ENCODE data around the gene CRYBA4.

DNA sequence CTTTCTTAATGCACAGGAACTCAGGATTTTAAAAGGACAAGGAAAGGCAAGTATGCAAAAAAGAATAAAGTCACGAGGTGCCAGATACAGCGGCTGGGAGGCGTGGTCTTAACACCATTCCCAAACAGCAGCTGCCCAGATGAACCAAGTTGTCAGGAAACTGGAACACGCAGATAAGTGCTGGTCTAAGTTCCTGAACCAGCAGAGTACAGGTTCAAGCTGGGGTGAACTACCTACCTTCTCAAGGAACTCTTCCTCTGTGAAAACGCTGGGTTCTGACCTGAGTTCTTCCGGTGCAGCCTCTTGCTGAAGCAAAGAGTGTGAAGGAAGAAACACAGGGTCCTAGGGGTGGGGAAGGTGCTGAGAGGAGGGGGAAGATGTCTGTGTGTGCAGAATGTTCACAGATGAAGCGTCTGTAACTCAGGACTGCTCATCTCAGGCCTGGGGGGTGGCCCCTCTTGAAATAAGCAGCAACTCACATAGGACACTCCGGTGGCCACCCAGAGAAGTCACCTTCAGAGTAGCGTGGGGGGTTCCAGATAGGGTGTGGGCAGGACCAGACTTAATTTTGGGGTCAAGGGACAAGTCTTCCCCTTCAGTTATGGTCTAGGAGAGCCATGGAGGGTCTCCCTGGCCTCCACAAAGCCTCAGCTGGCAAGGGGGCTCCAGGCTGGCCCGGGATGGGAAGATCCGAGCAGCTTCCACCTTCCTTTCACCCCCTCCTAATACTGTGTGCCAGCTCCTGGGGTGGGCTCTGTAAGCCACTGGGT, 35.0 kb upstream of the CRYBA4 start:
- TF ChIP-seq YY1 (IDR thresholded peaks at IDR 0.05; ENCODE audit: low read depth, low read length) (no peak), CTCF (IDR thresholded peaks at IDR 0.05 in 2 of 3, conservative IDR thresholded peaks at IDR 0.05 in 1 of 3; ENCODE audit: control insufficient read depth in 2 of 3, extremely low read depth in 1 of 3, insufficient read depth in 1 of 3, low read depth in 3 of 3, low read length in 3 of 3) (no peak), POLR2A (IDR thresholded peaks at IDR 0.05; ENCODE audit: low read depth, low read length) (no peak), ZNF274 (IDR thresholded peaks at IDR 0.05; ENCODE audit: insufficient read depth, insufficient read length) (no peak), EED (IDR thresholded peaks at IDR 0.05; ENCODE audit: low read depth) (no peak), TAF1 (IDR thresholded peaks at IDR 0.05; ENCODE audit: borderline replicate concordance, low read depth, low read length) (no peak), MEF2A (IDR thresholded peaks at IDR 0.05; ENCODE audit: insufficient read depth, low read depth, low read length) (no peak), SPI1 (IDR thresholded peaks at IDR 0.05; ENCODE audit: borderline replicate concordance, insufficient read depth, low read depth, low read length) (no peak), BACH1 (IDR thresholded peaks at IDR 0.05; ENCODE audit: borderline replicate concordance) (no peak), EP300 (IDR thresholded peaks at IDR 0.05; ENCODE audit: borderline replicate concordance in 1 of 2, control insufficient read depth in 1 of 2, low read depth in 2 of 2, low read length in 2 of 2) (no peak), EZH2 (IDR thresholded peaks at IDR 0.05; ENCODE audit: borderline replicate concordance, control insufficient read depth, low read depth, low read length) (no peak)
- TF ChIP-seq, protein P1, sequence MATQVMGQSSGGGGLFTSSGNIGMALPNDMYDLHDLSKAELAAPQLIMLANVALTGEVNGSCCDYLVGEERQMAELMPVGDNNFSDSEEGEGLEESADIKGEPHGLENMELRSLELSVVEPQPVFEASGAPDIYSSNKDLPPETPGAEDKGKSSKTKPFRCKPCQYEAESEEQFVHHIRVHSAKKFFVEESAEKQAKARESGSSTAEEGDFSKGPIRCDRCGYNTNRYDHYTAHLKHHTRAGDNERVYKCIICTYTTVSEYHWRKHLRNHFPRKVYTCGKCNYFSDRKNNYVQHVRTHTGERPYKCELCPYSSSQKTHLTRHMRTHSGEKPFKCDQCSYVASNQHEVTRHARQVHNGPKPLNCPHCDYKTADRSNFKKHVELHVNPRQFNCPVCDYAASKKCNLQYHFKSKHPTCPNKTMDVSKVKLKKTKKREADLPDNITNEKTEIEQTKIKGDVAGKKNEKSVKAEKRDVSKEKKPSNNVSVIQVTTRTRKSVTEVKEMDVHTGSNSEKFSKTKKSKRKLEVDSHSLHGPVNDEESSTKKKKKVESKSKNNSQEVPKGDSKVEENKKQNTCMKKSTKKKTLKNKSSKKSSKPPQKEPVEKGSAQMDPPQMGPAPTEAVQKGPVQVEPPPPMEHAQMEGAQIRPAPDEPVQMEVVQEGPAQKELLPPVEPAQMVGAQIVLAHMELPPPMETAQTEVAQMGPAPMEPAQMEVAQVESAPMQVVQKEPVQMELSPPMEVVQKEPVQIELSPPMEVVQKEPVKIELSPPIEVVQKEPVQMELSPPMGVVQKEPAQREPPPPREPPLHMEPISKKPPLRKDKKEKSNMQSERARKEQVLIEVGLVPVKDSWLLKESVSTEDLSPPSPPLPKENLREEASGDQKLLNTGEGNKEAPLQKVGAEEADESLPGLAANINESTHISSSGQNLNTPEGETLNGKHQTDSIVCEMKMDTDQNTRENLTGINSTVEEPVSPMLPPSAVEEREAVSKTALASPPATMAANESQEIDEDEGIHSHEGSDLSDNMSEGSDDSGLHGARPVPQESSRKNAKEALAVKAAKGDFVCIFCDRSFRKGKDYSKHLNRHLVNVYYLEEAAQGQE (IDR thresholded peaks at IDR 0.05; ENCODE audit: low read depth, low read length): no peak
